MCF 10A (cell line): ENCODE measurements around the gene ARRB1. TPM values are rescaled to one million over a fixed set of nuclear protein-coding genes. Genes with fewer than 3 reads are reported as not detected.

Experiments
- BruUV-seq: library from RNA; stranded (reverse); fragments of 400-500 nt; replicated peaks from 2 replicates; lab custom pipeline; 2021; lab: Mats Ljungman, UMichigan
- CTCF ChIA-PET: fragments of 300-600 bp; sonication (Branson Sonifier 250); formaldehyde crosslinking; extraction: SDS; loops from one replicate; lab custom pipeline; 2021; ENCODE audit warnings: antibody characterized with exemption, inconsistent platforms; lab: Yijun Ruan, JAX
- POLR2A ChIA-PET: fragments of 300-600, 350-650 bp; sonication (Branson Sonifier 250); formaldehyde crosslinking; extraction: SDS; loops from one replicate; lab custom pipeline; 2020; ENCODE audit warnings: antibody characterized with exemption, inconsistent platforms; lab: Yijun Ruan, JAX
- DNase-seq: peaks from one replicate; pipeline ENCODE4 v3.0.0-alpha.2; 2018; ENCODE audit not compliant: unreplicated experiment
- H3K27ac Mint-ChIP-seq: one replicate; pipeline ENCODE4 v1.8.0; 2022; ENCODE audit warnings: mild to moderate bottlenecking, low read depth, mixed read lengths; ENCODE audit not compliant: unreplicated experiment
- H3K27me3 Mint-ChIP-seq: one replicate; pipeline ENCODE4 v1.8.0; 2022; ENCODE audit warnings: mixed read lengths; ENCODE audit not compliant: insufficient read depth, unreplicated experiment
- H3K36me3 Mint-ChIP-seq: one replicate; pipeline ENCODE4 v1.8.0; 2022; ENCODE audit warnings: mild to moderate bottlenecking, moderate library complexity, mixed read lengths; ENCODE audit not compliant: insufficient read depth, unreplicated experiment
- H3K4me1 Mint-ChIP-seq: one replicate; pipeline ENCODE4 v1.8.0; 2022; ENCODE audit warnings: mixed read lengths; ENCODE audit not compliant: insufficient read depth, unreplicated experiment
- H3K4me3 Mint-ChIP-seq: one replicate; pipeline ENCODE4 v1.8.0; 2022; ENCODE audit warnings: mild to moderate bottlenecking, moderate library complexity, mixed read lengths; ENCODE audit not compliant: unreplicated experiment
- H3K9me3 Mint-ChIP-seq: one replicate; pipeline ENCODE4 v1.8.0; 2022; ENCODE audit warnings: mixed read lengths; ENCODE audit not compliant: unreplicated experiment
- intact Hi-C: fragments of 100-400 bp; cut with micrococcal nuclease; formaldehyde crosslinking; loops from 2 replicates; pipeline ENCODE4 v1.14.1; 2022
- total RNA-seq: library from RNA; stranded (reverse); gene quantifications from 2 replicates; pipeline ENCODE4 v1.2.3, GENCODE V29; 2022
- TF ChIP-seq, protein P1 (sequence below): fragments of 200-600 bp; IDR thresholded peaks from one replicate; pipeline ENCODE4 v1.8.0; 2022; ENCODE audit warnings: antibody characterized with exemption, mild to moderate bottlenecking; ENCODE audit not compliant: unreplicated experiment

ARRB1 gene
- total RNA-seq, 1 experiment from 2014 or later: 0.98 TPM

GRCh38 chr11:75272821-75273301, 78.6 kb downstream of the ARRB1 start:
- intact Hi-C loops: no loop called here
- no peak overlapping the region for H3K4me3 Mint-ChIP-seq
- H3K27me3 Mint-ChIP-seq: no peaks in the 10 kb centered on the region
- H3K9me3 Mint-ChIP-seq: no peaks in the 10 kb centered on the region
- no peaks in the 10 kb centered on the region for H3K36me3 Mint-ChIP-seq
- no peak overlapping the region for H3K27ac Mint-ChIP-seq
- no TSS peak for BruUV-seq
- no peak for DNase-seq
- TF ChIP-seq, protein P1, sequence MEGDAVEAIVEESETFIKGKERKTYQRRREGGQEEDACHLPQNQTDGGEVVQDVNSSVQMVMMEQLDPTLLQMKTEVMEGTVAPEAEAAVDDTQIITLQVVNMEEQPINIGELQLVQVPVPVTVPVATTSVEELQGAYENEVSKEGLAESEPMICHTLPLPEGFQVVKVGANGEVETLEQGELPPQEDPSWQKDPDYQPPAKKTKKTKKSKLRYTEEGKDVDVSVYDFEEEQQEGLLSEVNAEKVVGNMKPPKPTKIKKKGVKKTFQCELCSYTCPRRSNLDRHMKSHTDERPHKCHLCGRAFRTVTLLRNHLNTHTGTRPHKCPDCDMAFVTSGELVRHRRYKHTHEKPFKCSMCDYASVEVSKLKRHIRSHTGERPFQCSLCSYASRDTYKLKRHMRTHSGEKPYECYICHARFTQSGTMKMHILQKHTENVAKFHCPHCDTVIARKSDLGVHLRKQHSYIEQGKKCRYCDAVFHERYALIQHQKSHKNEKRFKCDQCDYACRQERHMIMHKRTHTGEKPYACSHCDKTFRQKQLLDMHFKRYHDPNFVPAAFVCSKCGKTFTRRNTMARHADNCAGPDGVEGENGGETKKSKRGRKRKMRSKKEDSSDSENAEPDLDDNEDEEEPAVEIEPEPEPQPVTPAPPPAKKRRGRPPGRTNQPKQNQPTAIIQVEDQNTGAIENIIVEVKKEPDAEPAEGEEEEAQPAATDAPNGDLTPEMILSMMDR: no peak
- CTCF ChIA-PET: interaction anchor here (0.6 to 21.4 kb wide), 13 partner anchors 9 to 716 kb away, joined by 3 to 453 read pairs (median 4); no protein-coding TSS in a partner anchor
- POLR2A ChIA-PET: interaction anchor here (0.6 kb wide), 1 partner anchor 330 kb away, joined by 3 read pairs; no protein-coding TSS in a partner anchor
- no peaks in the 10 kb centered on the region for H3K4me1 Mint-ChIP-seq

GRCh38 chr11:75272391-75272790, 79.1 kb downstream of the ARRB1 start:
- Mint-ChIP-seq H3K27me3 (no peaks in the 10 kb centered on the region), H3K4me1 (no peaks in the 10 kb centered on the region), H3K27ac (no peak overlapping the region), H3K9me3 (no peaks in the 10 kb centered on the region), H3K36me3 (no peaks in the 10 kb centered on the region), H3K4me3 (no peak overlapping the region)
- ChIA-PET CTCF (interaction anchor here (0.6 to 21.4 kb wide), 15 partner anchors 9 to 571 kb away, joined by 3 to 453 read pairs (median 5); no protein-coding TSS in a partner anchor), POLR2A (interaction anchor here (0.6 kb wide), 1 partner anchor 329 kb away, joined by 3 read pairs; no protein-coding TSS in a partner anchor)
- BruUV-seq: no TSS peak
- intact Hi-C loops: no loop called here
- TF ChIP-seq, protein P1: no peak
- no peak for DNase-seq

DNA sequence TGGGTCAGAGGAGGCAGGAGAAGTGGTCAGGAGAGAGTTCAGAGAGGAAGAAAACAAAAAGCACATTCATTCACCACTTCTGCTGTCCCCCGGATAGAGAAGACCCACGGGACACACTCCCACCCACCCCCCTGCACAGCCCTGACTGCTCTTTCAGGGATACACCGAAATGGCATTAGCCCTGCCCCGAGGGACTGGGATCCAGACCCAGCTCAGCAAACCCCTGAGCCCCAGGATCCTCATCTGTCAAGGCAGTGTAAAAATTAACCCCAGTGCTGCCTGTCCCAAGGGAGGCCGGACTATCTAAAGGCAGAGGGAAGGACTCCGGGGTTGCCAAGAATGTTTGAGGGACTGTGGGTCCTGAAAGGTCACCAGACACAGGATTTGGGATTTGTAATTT, 79.7 kb downstream of the ARRB1 start:
- ChIA-PET CTCF (interaction anchor here (0.5 to 21.4 kb wide), 22 partner anchors 9 to 457 kb away, joined by 3 to 453 read pairs (median 4); no protein-coding TSS in a partner anchor), POLR2A (interaction anchor here (0.6 kb wide), 1 partner anchor 130 kb away, joined by 3 read pairs; no protein-coding TSS in a partner anchor)
- Mint-ChIP-seq H3K27me3 (no peaks in the 10 kb centered on the region), H3K36me3 (no peaks in the 10 kb centered on the region), H3K4me3 (no peak overlapping the region), H3K4me1 (no peaks in the 10 kb centered on the region), H3K9me3 (no peaks in the 10 kb centered on the region), H3K27ac (no peak overlapping the region)
- no TSS peak for BruUV-seq
- TF ChIP-seq, protein P1: no peak
- intact Hi-C loops: loop anchor here (1.0 kb wide), 1 partner anchor 248 kb away; no protein-coding TSS in a partner anchor
- no peak for DNase-seq

GRCh38 chr11:75270896-75271418, 80.5 kb downstream of the ARRB1 start:
- no peak overlapping the region for H3K27ac Mint-ChIP-seq
- no peaks in the 10 kb centered on the region for H3K4me1 Mint-ChIP-seq
- intact Hi-C loops: loop anchor here (1.0 kb wide), 1 partner anchor 248 kb away; no protein-coding TSS in a partner anchor
- POLR2A ChIA-PET: interaction anchor here (0.6 to 1.2 kb wide), 2 partner anchors 131 to 259 kb away, joined by 3 read pairs; no protein-coding TSS in a partner anchor
- CTCF ChIA-PET: interaction anchor here (0.5 to 21.4 kb wide), 30 partner anchors 9 to 456 kb away, joined by 3 to 453 read pairs (median 4); no protein-coding TSS in a partner anchor
- no peaks in the 10 kb centered on the region for H3K9me3 Mint-ChIP-seq
- DNase-seq: peak; percentile 27
- no peaks in the 10 kb centered on the region for H3K27me3 Mint-ChIP-seq
- no peaks in the 10 kb centered on the region for H3K36me3 Mint-ChIP-seq
- no TSS peak for BruUV-seq
- H3K4me3 Mint-ChIP-seq: no peak overlapping the region
- TF ChIP-seq, protein P1: peak; percentile 55
